D721Med (cell line): ENCODE results near the gene TRAF3.

Experiments used
- DNase-seq: peaks from one replicate; pipeline ENCODE4 v3.0.0; 2011; ENCODE audit warnings: low spot score; ENCODE audit not compliant: insufficient read length
- FAIRE-seq: peaks from 2 replicates; lab custom pipeline; 2011; peaks lifted over from hg19 to GRCh38; lab: Jason Lieb, UNC
- CTCF ChIP-seq: IDR thresholded peaks from 2 replicates; pipeline ENCODE4 v1.5.1; 2012; ENCODE audit warnings: mild to moderate bottlenecking, control low read depth; ENCODE audit not compliant: insufficient read depth; ENCODE audit errors: missing control alignments

Gene TRAF3

GRCh38 chr14:102878174-102878969 lies 101.1 kb downstream of the TRAF3 start:
- no peak for DNase-seq
- FAIRE-seq = no peak
- no peak for TF ChIP-seq CTCF

DNA sequence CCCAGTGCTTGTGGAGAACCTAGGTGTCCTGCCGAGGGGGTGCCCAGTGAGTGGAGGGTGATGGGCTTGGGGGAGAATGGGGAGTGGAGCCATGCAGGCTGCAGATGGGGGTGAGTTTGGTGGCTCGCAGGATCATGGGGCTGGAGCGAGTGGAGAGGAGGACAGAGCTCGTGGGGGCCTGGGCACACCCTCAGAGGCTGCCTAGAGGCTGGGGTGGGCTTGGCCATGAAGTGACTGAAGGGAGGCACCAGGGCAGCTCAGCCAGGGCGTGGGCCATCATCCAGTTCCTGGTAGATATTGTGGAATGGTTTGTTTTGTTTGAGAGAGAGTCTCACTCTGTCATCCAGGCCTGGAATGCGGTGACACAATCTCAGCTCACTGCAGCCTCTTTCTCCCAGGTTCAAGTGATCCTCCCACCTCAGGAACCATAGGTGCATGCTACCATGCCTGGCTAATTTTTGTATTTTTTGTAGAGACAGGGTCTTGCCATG lies 101.8 kb downstream of the TRAF3 start:
- DNase-seq (no peak), FAIRE-seq (no peak)
- no peak for TF ChIP-seq CTCF

DNA sequence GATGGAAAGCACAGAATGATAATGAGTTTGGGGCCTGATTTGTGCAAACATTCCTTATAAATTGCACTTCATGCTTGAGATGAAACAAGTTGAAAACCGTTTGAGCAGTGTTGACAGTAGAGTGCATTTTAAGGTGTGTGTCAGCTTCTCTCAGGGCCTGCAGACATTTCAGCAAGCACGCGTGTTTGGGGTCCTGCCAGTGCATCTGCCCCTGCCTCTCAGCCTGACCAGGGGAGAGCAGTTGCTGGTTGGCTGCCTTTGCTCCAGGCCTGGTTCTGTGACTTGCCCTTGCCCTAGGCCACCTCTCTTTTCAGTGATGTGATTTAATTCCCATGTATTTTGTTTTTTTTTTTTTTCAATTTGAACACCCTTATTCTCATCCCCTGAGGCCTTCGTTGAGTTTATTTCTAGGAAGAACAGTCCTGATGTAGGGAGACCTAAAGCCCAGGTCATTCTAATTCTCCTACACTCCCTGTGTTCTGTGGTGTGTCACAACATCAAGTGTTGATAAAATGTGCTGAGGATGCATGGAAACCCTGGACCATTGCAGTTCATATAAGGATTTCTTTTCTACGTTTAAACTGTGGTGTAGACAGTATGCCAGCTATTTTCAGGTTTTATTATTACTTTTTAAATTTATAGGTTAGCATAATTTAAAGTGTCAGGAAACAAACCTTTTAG lies 105.1 kb downstream of the TRAF3 start:
- DNase-seq (no peak), FAIRE-seq (no peak)
- no peak for TF ChIP-seq CTCF

DNA sequence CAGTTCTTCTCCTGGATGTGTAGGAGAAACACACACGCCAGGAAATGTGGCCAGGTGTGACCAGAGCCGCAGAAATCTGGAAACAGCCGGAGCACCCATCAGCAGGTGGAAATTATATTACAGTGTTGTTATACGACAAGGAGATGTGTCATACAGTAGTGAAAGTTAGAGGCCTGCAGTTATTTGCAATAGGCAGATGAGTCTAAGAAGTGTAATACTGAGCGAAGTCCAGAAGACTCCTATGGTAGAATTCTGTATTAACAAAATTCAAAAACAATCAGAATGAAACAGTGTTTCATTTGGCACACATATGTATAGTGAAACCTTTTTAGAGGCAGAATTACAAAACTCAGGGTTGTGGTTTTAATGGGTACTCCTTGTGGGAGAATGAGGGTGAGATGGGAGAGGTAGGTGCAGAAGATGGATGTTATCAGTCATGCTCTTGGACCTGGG lies 105.9 kb downstream of the TRAF3 start:
- TF ChIP-seq CTCF = no peak
- DNase-seq (no peak), FAIRE-seq (no peak)

DNA sequence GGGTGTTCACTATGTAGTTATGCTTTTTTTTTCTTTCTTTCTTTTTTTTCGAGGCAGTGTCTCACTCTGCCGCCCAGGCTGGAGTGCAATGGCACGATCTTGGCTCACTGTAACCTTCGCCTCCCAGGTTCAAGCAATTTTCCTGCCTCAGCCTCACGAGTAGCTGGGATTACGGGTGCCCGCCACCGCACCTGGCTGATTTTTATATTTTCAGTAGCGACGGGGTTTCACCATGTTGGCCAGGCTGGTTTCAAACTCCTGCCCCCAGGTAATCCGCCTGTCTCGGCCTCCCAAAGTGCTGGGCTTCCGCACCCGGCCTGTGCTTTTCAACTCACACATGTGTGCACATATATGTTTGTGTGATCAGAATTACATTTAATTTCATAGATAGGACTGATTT lies 106.3 kb downstream of the TRAF3 start:
- no peak for FAIRE-seq
- TF ChIP-seq CTCF = no peak

GRCh38 chr14:102885737-102886447 lies 108.6 kb downstream of the TRAF3 start:
- FAIRE-seq = no peak
- DNase-seq = no peak
- no peak for TF ChIP-seq CTCF

More for the DNA sequence above, 106.3 kb downstream of the TRAF3 start:
- DNase-seq = no peak
